NCI-H1694 treated with DMSO at 0.1 percent for 48 hours (cell line): Measurements from ENCODE around the gene GLI2.

Experiments used
- DNase-seq: peaks from one replicate; lab custom pipeline; 2025; lab: John Stamatoyannopoulos, UW

Gene GLI2

GRCh38 chr2:120758181-120759144, 22.8 kb downstream of the GLI2 start:
- DNase-seq: no peak

- DNase-seq: no peak
These were observed 24.1 kb downstream of the GLI2 start for GRCh38 chr2:120759543-120760331.

GRCh38 chr2:120760446-120761135, 24.9 kb downstream of the GLI2 start:
- DNase-seq: no peak

- DNase-seq: no peak
These were observed 25.6 kb downstream of the GLI2 start for GRCh38 chr2:120761164-120761861.

GRCh38 chr2:120761911-120762310, 26.2 kb downstream of the GLI2 start:
- no peak for DNase-seq

GRCh38 chr2:120762341-120763061, 26.8 kb downstream of the GLI2 start:
- no peak for DNase-seq

GRCh38 chr2:120763508-120763907, 27.8 kb downstream of the GLI2 start:
- DNase-seq: no peak

GRCh38 chr2:120763931-120764330, 28.3 kb downstream of the GLI2 start:
- no peak for DNase-seq

GRCh38 chr2:120764492-120764891, 28.8 kb downstream of the GLI2 start:
- DNase-seq: no peak

- no peak for DNase-seq
These were observed 29.5 kb downstream of the GLI2 start for GRCh38 chr2:120764991-120765677.

GRCh38 chr2:120765678-120766469, 30.2 kb downstream of the GLI2 start:
- no peak for DNase-seq

GRCh38 chr2:120766470-120767351, 31.0 kb downstream of the GLI2 start:
- DNase-seq: no peak

- DNase-seq: no peak
These were observed 31.9 kb downstream of the GLI2 start for GRCh38 chr2:120767486-120768005.

GRCh38 chr2:120768112-120769048, 32.7 kb downstream of the GLI2 start:
- no peak for DNase-seq

GRCh38 chr2:120769076-120769786, 33.6 kb downstream of the GLI2 start:
- no peak for DNase-seq

GRCh38 chr2:120769787-120770120, 34.1 kb downstream of the GLI2 start:
- DNase-seq: no peak

- DNase-seq: no peak
These were observed 34.5 kb downstream of the GLI2 start for GRCh38 chr2:120770176-120770575.
